Liver (tissue), 9 donors: ENCODE measurements around the gene SNAP23. TPM values are rescaled to one million over a fixed set of nuclear protein-coding genes. Genes with fewer than 3 reads are reported as not detected.

Experiments
- DNase-seq: peaks from one replicate; pipeline ENCODE4 v3.0.0-alpha.2; 2017; ENCODE audit warnings: low spot score
- H3K27ac ChIP-seq, 2 donors: one replicate each; pipeline ENCODE4 v1.7.0; 2013; ENCODE audit warnings: inconsistent platforms in 2 of 2, low read length in 2 of 2, control low read depth in 1 of 2, low read depth in 1 of 2, mild to moderate bottlenecking in 1 of 2
- H3K27me3 ChIP-seq, 4 donors: one replicate each; pipeline versions ENCODE4 v1.6.1 to v1.7.0; 2013; ENCODE audit warnings: low read length in 3 of 4, inconsistent platforms in 1 of 4, mild to moderate bottlenecking in 1 of 4, moderate library complexity in 1 of 4; ENCODE audit not compliant: control insufficient read depth in 4 of 4, insufficient read depth in 4 of 4
- H3K36me3 ChIP-seq, 4 donors: one replicate each; pipeline versions ENCODE4 v1.6.1 to v1.7.0; 2013; ENCODE audit warnings: low read length in 3 of 4, mild to moderate bottlenecking in 3 of 4, low read depth in 1 of 4, moderate library complexity in 1 of 4; ENCODE audit not compliant: control insufficient read depth in 4 of 4, insufficient read depth in 3 of 4
- H3K4me1 ChIP-seq, 4 donors: one replicate each; pipeline versions ENCODE4 v1.6.1 to v1.7.0; 2013; ENCODE audit warnings: low read length in 3 of 4, mild to moderate bottlenecking in 3 of 4, moderate library complexity in 1 of 4; ENCODE audit not compliant: control insufficient read depth in 4 of 4, insufficient read depth in 4 of 4
- H3K4me3 ChIP-seq, 3 donors: one replicate each; pipeline versions ENCODE4 v1.6.1 to v1.7.0; 2013; ENCODE audit warnings: low read length in 3 of 3, control low read depth in 1 of 3, low read depth in 1 of 3, mild to moderate bottlenecking in 1 of 3
- H3K9ac ChIP-seq, 2 donors: one replicate each; pipeline ENCODE4 v1.7.0; 2013; ENCODE audit warnings: low read length in 2 of 2, mild to moderate bottlenecking in 2 of 2, moderate library complexity in 2 of 2, control low read depth in 1 of 2, low read depth in 1 of 2
- H3K9me3 ChIP-seq, 4 donors: one replicate each; pipeline versions ENCODE4 v1.6.1 to v1.7.0; 2013; ENCODE audit warnings: low read length in 3 of 4; ENCODE audit not compliant: control insufficient read depth in 4 of 4
- EGR1 ChIP-seq, 2 donors: IDR thresholded peaks; 2 replicates each; pipeline ENCODE4 v1.6.1; 2016 to 2018; ENCODE audit warnings: antibody characterized with exemption in 2 of 2, low read depth in 2 of 2
- FOXA2 ChIP-seq: IDR thresholded peaks from 2 replicates; pipeline ENCODE4 v1.6.1; 2016; ENCODE audit warnings: antibody characterized with exemption
- HNF4A ChIP-seq, 2 donors: conservative IDR thresholded peaks; 2 replicates each; pipeline ENCODE4 v1.6.1; 2016; ENCODE audit warnings: antibody characterized with exemption in 2 of 2, mild to moderate bottlenecking in 2 of 2
- JUND ChIP-seq, 2 donors: IDR thresholded peaks; 2 replicates each; pipeline ENCODE4 v1.6.1; 2016; ENCODE audit warnings: antibody characterized with exemption in 2 of 2
- MAX ChIP-seq: IDR thresholded peaks from 2 replicates; pipeline ENCODE4 v1.6.1; 2016; ENCODE audit warnings: antibody characterized with exemption
- NR2F2 ChIP-seq: IDR thresholded peaks from 2 replicates; pipeline ENCODE4 v1.6.1; 2016; ENCODE audit warnings: antibody characterized with exemption
- RAD21 ChIP-seq, 2 donors: IDR thresholded peaks; 2 replicates each; pipeline ENCODE4 v1.6.1; 2016; ENCODE audit warnings: antibody characterized with exemption in 2 of 2, mild to moderate bottlenecking in 2 of 2
- REST ChIP-seq: IDR thresholded peaks from 2 replicates; pipeline ENCODE4 v1.6.1; 2016; ENCODE audit warnings: antibody characterized with exemption, mild to moderate bottlenecking
- SP1 ChIP-seq: IDR thresholded peaks from 2 replicates; pipeline ENCODE4 v1.6.1; 2018; ENCODE audit warnings: antibody characterized with exemption, mild to moderate bottlenecking
- TAF1 ChIP-seq: conservative IDR thresholded peaks from 2 replicates; pipeline ENCODE4 v1.6.1; 2016; ENCODE audit warnings: antibody characterized with exemption, mild to moderate bottlenecking
- YY1 ChIP-seq: IDR thresholded peaks from 2 replicates; pipeline ENCODE4 v1.6.1; 2016; ENCODE audit warnings: antibody characterized with exemption, mild to moderate bottlenecking
- WGBS: extraction: QIAGEN DNeasy Blood & Tissue Kit; methylation state at CpG from one replicate; pipeline ENCODE4 v1.1.7; 2013; 5-methylcytosine and 5-hydroxymethylcytosine counted together
- polyA plus RNA-seq, 2 donors: library from polyadenylated mRNA; stranded (reverse) in 1 of 2; unstranded in 1 of 2; fragments of 200-250 nt in 1 of 2; fragments of >200 nt in 1 of 2; fragmentation: Nextera tagmentation in 1 of 2; extraction: Ambion mirVana in 1 of 2; gene quantifications; one replicate each; pipeline versions ENCODE4 v1.2.1 to v1.2.3, GENCODE V29; 2013 to 2015
- total RNA-seq, 2 donors: library from RNA; depleted of rRNA; stranded (reverse); fragments of >200 nt; gene quantifications; one replicate each; pipeline ENCODE4 v1.2.3, GENCODE V29; 2014
- TF ChIP-seq, protein P1 (sequence below): fragments of 150-350 bp; IDR thresholded peaks from 2 replicates; pipeline ENCODE4 v1.5.1; 2017; ENCODE audit warnings: improper control_type of control experiment, low read depth, low read length; ENCODE audit not compliant: missing input control
- TF ChIP-seq, protein P2 (sequence below): IDR thresholded peaks from 2 replicates; pipeline ENCODE4 v1.6.1; 2016; ENCODE audit warnings: antibody characterized with exemption
- TF ChIP-seq, protein P3 (sequence below): IDR thresholded peaks from 2 replicates; pipeline ENCODE4 v1.6.1; 2016; ENCODE audit warnings: antibody characterized with exemption
- donor health status: healthy.
- donor health status: healthy.
- donor health status: healthy.
- donor health status: healthy.
- donor health status: healthy.

SNAP23 gene
- total and polyA plus RNA-seq, 4 donors, result 16.0 to 42.9 (median 25.3) TPM

DNA sequence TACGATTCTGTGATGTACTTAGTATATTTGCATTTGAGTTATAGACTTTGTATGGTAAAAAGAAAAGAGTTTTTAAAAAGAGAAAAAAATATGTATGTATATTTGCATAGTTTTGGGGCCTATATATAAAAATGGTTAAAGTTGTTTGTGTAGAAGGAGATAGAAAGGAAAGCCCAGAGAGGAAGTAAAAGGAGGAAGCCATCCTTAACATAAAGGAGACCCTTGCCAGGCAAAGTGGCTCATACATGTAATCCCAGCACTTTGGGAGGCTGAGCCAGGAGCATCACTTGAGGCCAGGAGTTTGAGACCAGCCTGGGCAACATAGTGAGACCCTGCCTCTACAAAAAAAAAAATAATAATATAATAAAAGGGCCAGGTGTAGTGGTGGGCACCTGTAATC lies 8.4 kb downstream of the SNAP23 start (continued):
- TF ChIP-seq, protein P1, sequence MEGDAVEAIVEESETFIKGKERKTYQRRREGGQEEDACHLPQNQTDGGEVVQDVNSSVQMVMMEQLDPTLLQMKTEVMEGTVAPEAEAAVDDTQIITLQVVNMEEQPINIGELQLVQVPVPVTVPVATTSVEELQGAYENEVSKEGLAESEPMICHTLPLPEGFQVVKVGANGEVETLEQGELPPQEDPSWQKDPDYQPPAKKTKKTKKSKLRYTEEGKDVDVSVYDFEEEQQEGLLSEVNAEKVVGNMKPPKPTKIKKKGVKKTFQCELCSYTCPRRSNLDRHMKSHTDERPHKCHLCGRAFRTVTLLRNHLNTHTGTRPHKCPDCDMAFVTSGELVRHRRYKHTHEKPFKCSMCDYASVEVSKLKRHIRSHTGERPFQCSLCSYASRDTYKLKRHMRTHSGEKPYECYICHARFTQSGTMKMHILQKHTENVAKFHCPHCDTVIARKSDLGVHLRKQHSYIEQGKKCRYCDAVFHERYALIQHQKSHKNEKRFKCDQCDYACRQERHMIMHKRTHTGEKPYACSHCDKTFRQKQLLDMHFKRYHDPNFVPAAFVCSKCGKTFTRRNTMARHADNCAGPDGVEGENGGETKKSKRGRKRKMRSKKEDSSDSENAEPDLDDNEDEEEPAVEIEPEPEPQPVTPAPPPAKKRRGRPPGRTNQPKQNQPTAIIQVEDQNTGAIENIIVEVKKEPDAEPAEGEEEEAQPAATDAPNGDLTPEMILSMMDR, result no peak

DNA sequence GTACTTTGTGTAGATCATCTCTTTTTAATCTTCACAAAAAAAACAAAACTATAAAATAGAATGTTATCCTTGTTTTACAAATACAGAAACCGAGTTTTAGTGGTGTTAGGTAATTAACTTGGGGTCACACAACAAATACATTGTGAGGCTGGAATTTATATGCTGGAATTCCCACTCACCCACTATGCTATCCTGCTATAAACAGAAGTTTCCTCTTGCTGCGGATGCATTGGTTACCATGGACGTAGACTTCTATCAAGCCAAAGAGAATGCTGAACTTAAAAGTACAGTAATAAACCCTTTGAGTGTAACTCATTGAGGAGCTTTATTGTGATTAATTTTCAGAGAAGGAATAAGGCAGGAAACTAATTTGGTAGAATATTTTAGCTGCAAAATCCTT lies 9.2 kb downstream of the SNAP23 start:
- Histone ChIP-seq H3K27me3 (no peaks in the 10 kb centered on the region), H3K27ac (no peak overlapping the region), H3K9ac (no peak overlapping the region), H3K4me1 (peaks cover 0 to 5% (median 1%) of the 10 kb centered on the region in 4 donors), H3K36me3 (no peaks in the 10 kb centered on the region), H3K9me3 (no peaks in the 10 kb centered on the region), H3K4me3 (no peak overlapping the region)
- TF ChIP-seq RAD21 (IDR thresholded peaks at IDR 0.05) (no peak), MAX (no peak), FOXA2 (no peak), HNF4A (conservative IDR thresholded peaks at IDR 0.05) (no peak), YY1 (no peak), TAF1 (no peak), JUND (IDR thresholded peaks at IDR 0.05) (no peak), EGR1 (IDR thresholded peaks at IDR 0.05; ENCODE audit: low read depth in 2 of 2) (no peak), NR2F2 (no peak), SP1 (no peak), REST (no peak)
- TF ChIP-seq, protein P2, sequence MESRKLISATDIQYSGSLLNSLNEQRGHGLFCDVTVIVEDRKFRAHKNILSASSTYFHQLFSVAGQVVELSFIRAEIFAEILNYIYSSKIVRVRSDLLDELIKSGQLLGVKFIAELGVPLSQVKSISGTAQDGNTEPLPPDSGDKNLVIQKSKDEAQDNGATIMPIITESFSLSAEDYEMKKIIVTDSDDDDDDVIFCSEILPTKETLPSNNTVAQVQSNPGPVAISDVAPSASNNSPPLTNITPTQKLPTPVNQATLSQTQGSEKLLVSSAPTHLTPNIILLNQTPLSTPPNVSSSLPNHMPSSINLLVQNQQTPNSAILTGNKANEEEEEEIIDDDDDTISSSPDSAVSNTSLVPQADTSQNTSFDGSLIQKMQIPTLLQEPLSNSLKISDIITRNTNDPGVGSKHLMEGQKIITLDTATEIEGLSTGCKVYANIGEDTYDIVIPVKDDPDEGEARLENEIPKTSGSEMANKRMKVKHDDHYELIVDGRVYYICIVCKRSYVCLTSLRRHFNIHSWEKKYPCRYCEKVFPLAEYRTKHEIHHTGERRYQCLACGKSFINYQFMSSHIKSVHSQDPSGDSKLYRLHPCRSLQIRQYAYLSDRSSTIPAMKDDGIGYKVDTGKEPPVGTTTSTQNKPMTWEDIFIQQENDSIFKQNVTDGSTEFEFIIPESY, result no peak
- TF ChIP-seq, protein P1, result no peak
- TF ChIP-seq, protein P3, sequence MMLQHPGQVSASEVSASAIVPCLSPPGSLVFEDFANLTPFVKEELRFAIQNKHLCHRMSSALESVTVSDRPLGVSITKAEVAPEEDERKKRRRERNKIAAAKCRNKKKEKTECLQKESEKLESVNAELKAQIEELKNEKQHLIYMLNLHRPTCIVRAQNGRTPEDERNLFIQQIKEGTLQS, result no peak
- no peak for DNase-seq
- 78% methylated on average over 3 of the region's 3 CpGs for WGBS
